ENCODE data around the gene B2M.

DNA sequence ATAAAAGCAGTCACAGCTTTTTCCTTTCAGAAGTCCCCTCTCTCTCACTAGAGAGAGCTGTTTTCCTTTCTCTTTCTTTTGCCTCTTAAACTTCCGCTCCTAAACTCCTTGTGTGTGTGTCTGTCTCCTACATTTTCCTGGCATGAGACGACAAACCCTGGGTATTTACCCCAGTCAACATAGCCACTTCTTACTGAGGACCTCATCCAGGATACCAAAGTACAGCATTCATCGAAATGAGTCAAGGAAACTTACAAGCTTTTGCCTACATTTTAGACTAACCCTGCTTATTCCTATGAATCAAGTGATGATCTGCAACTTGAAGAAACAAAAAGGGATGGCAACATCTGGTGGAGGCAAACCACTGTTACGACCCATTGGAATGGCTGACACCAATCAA lies 16.9 kb upstream of the B2M start:
- TF ChIP-seq, protein P1, sequence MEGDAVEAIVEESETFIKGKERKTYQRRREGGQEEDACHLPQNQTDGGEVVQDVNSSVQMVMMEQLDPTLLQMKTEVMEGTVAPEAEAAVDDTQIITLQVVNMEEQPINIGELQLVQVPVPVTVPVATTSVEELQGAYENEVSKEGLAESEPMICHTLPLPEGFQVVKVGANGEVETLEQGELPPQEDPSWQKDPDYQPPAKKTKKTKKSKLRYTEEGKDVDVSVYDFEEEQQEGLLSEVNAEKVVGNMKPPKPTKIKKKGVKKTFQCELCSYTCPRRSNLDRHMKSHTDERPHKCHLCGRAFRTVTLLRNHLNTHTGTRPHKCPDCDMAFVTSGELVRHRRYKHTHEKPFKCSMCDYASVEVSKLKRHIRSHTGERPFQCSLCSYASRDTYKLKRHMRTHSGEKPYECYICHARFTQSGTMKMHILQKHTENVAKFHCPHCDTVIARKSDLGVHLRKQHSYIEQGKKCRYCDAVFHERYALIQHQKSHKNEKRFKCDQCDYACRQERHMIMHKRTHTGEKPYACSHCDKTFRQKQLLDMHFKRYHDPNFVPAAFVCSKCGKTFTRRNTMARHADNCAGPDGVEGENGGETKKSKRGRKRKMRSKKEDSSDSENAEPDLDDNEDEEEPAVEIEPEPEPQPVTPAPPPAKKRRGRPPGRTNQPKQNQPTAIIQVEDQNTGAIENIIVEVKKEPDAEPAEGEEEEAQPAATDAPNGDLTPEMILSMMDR (IDR thresholded peaks at IDR 0.05) = no peak
- no peak for TF ChIP-seq EZH2 (IDR thresholded peaks at IDR 0.05)
